Stimulated activated CD4-positive, alpha-beta T cell treated with anti-CD3 and anti-CD28 coated beads, Interleukin-1b, Interleukin-23, amount 100 ng/mL, for 4 hours (primary cell): ENCODE results near the gene TOPORS.
A peak's percentile ranks its signal among the peaks of the same experiment; 100 is the strongest.
"Not testable (repeated sequence)": the region's sequence is repeated elsewhere in the genome, so short reads cannot be mapped to it uniquely, and the experiment has no call there.

Experiments
- DNase-seq, 2 donors: peaks; one replicate each; pipeline ENCODE4 v3.0.0-alpha.2; 2020; ENCODE audit warnings: low read depth in 2 of 2

Gene TOPORS

DNA sequence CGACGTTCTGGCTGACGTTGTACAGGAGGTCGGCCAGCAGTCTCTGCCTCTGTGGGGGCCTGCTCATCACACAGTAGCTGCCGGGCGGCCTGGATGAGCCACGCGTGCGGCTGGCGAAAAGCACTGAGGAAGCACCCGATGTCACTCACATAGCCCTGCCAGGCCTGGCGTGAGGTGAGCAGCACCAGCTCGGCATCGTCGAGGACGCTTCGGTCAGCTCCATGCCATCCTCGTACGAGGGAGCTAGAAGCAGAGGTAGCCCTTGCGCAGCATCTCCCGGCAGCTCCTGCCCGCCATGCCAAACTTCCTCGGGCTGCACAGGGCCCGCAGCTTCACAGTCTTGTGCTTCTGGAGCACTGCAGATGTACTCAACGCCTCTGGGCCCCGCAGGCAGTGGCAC, 14.4 kb upstream of the TOPORS start:
- DNase-seq, result no peak

DNA sequence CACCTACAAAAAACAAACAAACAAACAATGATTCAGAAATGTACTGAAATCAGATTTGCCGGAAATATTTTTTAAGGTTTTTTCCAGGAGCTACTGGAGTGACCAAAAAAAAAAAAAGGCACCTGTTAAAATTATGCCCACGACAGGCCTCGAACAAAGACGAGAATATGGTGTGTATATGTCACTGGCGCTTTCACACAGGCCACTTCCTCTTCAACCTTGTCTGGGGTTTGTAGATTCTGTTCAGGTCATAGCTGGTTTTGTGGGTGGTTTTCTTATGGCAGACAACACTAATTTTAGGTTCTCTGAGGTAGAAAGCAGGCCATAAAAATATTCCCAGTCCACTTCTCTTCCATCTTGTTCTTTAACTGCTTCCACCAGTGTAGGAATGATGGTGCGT, 13.6 kb upstream of the TOPORS start:
- no peak for DNase-seq

DNA sequence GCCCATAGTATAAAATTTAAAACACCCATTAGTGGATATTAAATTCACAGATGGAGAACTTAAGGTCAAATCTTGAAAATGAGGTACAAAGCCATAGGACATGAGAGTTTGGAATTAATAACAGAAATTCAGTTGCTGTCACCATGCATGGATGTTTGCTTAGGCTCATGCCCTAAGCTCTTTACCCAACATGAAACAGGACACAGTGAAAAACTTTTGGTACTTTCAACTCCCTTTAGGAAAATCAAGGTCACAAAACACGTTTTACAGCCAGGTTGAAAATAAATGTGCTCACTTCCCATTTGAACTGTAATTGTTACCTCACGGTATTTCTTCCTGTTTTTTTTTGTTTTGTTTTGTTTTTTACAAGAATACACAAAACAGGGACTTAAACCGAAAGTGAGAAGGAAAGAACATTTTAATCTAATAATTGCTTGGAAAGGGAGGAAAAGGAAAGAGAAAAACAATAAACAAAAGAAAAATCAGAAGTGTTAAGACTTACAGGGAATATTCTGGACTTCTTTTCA, 6.1 kb upstream of the TOPORS start:
- DNase-seq, result no peak

DNA sequence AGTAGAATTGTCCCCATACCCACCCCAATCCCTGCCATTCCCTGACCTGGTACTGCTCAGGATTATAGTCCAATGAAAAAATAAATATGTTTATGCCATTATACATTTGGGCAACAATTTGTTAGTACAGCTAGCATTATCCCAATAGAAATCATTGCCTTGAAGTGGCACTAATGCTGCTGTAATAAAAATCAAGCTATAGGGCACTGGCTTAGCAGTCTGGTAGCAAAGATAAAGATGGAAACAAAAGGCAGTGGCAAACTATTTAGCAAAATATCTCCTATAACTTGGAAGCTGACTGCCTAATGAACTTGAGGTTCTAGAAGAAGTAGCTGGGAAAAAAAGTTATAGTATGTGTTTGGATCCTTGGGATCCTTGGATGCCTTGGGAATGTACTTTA, 2.2 kb upstream of the TOPORS start:
- no peak for DNase-seq

DNA sequence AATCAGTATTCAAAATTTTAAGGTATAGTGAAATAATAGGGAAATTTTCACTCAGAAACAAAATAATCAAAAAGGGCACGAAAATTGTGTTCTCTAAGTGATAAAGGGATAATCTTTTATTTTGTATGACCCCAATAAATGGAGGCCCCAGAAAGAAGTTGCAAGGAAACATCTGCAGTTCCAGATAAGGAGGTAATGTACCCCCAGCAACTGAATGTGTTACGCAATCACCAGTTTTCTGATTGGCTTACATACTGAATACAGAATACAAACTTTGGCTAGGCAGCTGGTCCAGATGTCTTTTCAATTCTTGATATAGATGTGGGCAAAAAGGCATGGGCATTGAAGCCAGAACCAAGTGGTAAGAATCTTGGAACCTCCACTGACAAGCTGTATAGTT, 1.7 kb upstream of the TOPORS start:
- DNase-seq, result no peak

DNA sequence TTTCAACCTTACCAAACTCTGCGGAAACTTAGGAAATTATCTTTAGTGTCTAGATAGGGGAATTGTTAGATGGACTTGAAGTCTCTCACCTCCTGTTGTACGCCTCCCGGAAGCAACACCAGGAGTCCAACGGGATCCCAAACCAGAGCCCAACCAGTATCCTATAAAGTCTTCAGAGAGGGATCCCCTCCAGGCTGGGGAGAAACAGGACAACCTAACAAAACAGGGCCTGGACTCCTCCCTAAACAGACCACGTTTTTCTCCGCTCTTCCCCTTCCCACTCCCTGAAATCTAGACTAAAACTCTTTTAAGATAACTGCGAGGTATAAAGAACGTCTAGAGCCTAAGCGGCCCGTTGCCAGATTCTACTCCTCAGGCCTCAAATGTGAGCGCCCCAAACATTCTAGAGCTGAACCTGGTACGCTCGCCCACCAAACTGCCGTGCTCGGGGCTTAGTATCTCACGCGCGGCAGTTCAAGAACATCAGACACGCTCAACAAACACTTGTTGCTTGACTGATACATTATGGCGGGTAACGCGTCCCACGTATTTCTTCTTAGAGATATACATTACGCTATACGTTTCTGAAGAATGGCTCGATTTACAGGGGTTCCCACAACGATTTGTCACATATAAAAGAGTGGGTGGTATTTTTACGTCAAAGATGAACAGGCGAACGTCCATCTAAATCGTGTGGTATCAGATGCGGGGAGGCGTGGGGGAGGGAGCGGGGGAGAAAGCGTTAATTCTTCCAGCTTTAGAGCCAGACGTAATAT, 922 bp downstream of the TOPORS start:
- peak; percentile 27 to 28 for DNase-seq

DNA sequence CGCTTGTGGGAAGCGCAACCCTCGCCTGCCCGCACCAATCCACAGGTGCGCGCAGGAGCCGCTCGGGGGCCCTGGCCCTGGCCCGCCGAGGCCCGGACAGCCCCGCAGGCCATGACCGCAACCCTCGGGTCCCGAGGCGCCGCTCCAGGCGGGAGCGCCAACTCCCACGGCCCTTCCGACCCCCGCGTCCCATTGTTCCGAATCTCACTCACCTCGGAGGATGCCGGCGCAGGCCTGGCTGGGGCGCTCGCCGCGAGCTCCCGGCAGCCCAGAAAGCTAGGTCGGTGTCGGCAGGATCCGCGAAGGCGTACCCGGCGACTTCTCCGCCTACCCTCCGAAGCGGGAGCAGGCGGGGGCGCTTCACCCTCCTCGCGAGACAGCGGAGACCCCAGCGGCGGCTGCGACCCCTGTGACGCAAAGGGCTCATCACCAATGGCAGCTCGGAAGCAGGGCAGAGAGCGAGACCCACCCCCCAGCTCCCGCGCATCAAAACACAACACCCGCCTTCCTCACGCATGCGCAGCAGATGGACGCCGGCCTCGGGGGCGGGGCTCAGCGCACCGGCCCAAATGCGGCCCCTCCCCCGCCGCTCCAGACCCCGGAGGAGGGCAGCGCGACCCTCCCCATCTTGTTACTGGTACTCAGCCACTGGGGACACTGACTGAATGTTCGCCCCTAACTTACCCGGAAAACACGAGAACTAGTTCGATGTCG, 1.7 kb downstream of the TOPORS start:
- peak; percentile 88 to 90 for DNase-seq

DNA sequence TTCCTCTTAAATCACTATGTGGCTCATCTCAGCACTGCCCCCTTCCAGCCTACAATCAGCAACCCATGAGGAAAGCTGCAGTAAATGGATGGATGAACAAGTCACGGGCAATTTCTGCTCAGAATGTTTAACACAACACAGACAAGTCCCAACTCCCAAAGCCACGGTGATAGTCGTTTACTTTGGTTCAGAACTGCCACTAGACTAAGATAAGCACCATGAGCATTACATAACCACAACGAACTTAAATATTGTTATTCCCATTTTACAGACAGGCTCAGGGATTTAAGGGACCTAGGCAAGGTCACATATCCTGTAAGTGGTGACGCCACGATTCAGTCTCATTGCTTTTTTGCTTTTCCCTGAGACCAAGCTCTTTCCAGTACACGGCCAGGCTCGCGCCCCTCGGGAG, 2.2 kb downstream of the TOPORS start:
- no peak for DNase-seq

DNA sequence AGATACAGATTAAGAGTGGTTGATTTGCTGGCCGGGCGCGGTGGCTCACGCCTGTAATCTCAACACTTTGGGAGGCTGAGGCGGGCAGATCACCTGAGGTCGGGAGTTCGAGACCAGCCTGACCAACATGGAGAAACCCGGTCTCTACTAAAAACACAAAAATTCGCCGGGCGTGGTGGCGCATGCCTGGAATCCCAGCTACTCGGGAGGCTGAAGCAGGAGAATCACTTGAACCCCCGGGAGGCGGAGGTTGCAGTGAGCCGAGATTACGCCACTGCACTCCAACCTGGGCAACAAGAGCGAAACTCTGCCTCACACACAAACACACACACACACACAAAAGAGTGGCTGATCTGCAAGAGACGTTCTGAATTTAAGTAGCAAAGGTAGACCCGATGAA, 4.2 kb downstream of the TOPORS start:
- not testable (repeated sequence) for DNase-seq

DNA sequence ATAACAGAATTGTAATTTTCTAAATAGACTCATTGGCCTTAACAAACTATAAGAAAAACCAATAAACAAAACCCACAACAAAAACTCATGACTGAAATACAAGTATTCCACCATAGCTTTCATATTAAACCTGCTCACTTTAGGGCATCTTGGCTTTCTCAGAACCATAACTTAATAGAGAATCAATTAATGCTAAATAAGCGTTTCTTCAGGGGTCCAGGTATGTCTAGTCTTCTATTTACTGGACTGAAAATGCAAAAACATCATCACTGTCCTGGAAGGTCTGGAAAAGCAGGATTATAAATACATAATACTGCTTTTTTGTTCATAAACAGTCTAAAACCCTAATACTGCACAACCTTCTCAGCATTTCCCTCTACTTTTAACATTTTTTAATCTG, 6.5 kb downstream of the TOPORS start:
- DNase-seq, result no peak

DNA sequence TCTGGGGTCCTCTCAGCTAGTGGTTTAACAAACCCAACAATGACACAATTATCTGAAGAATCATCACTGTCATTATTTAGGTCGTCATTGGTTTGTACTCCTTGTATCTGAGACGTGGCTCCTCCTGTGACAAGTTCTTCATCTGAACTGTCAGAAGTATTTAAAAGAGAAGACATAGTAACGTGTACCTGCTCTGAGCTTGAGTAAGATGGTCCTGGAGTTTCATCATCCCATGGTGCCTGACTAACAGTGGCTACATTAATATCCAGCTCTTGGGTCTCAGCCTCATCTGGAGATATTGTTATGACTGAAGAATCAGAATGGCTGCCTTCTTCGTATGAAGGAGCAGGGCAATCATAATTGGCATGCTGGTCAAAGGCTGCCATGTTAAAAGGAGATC, 9.3 kb downstream of the TOPORS start:
- no peak for DNase-seq

DNA sequence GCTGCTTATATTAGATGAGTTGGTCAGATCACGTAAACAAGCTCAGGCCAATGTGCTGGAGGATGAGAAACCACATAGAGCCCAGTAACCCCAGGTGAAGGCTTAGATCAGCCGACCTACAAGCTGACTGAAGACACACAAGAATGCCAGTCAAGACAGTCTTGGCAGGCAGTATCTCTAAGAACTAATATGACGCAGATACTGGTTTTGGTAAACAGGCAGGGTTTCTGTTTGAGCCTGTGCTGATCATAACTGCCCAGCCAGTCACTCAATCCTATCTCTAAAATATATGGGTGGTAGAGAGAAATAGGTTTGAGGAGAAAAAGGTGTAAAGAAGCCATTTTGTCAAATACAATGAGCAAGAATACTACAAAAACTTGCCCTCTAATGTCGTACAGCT, 18.6 kb downstream of the TOPORS start:
- DNase-seq, result no peak

DNA sequence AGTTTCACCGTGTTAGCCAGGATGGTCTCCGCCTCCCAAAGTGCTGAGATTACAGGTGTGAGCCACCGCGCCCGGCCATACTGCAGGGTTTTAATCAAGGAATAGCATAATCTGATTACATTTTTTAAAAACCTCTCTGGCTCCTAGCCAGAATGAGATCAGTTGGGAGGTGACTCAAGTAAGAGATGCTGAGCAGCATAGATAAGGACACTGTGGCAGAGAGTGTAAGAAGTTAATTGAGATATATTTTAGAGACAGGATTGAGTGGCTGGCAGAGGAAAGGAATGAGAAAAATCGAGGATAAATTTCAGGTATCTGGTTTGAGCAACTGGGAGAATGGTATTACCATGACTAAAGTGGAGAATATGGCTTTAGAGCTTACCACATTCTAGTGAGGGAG, 19.1 kb downstream of the TOPORS start:
- DNase-seq, result no peak

DNA sequence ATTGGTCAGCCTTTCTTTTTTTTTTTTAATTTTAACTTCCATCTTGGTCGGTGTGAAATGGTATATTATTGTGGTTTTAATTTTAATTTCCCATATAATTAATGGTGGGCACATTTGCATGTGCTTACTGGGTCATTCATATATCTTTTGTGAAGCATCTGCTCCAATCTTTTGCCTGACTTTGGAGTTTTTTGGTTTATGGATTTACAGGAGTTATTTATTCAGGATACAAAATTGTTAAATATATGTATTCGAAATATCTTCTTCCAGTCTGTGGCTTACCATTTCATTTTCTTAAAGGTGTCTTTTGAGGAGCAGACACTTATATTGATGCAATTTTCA, 25.7 kb downstream of the TOPORS start:
- DNase-seq, result no peak

DNA sequence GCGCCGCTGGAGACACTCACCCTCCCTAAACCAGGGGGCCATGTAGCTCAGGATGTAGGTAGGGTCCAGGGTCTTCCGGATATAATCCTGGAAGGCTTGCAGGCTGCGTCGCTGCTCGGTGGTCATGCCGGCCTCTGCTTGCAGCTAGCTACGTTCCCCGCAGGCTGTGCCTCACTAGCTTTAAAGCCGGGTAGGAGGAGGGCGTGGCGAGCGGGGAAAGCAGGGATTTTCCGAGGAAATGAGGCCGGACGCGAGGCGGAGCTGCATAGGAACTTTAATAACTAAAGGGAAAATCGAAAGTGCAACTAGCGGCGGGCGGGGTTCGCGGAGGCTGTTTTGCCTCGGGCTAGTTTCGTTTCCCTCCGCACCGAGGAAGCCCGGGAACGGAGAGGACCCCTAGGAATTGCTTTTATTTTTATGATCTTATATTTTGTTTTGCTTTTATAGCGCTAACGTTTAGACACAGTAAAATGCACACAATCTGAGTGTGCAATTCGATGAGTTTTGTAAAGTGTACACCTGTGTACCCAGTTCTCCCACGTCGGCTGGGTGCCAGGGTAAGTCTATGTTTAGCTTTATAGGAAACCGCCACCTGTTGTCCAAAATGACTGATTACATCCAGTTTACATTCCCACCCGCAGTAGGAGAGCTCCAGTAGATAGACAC, 26.2 kb downstream of the TOPORS start, which contains the start of gene RIGI:
Gene RIGI (minus strand): TSS at position 156 of the 666 bp plus-strand sequence. CDS start 30 bp downstream, at position 126.
- peak; percentile 57 to 60 for DNase-seq

DNA sequence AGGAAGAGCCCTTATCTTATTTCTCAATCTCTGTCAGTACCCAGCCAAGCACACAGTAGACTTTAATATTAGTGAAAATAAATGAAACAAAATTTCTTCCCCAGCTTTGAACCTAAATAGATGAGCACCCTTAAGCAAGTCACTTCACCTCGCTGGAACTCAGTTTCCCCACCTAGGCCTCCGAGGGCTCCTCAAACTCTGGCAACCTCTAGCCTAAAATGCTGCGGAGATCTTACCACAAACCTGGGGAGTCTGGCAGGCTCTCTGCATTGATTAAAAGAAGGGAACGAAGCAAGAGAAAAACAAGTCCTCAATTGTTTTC, 26.7 kb downstream of the TOPORS start:
- DNase-seq, result no peak

DNA sequence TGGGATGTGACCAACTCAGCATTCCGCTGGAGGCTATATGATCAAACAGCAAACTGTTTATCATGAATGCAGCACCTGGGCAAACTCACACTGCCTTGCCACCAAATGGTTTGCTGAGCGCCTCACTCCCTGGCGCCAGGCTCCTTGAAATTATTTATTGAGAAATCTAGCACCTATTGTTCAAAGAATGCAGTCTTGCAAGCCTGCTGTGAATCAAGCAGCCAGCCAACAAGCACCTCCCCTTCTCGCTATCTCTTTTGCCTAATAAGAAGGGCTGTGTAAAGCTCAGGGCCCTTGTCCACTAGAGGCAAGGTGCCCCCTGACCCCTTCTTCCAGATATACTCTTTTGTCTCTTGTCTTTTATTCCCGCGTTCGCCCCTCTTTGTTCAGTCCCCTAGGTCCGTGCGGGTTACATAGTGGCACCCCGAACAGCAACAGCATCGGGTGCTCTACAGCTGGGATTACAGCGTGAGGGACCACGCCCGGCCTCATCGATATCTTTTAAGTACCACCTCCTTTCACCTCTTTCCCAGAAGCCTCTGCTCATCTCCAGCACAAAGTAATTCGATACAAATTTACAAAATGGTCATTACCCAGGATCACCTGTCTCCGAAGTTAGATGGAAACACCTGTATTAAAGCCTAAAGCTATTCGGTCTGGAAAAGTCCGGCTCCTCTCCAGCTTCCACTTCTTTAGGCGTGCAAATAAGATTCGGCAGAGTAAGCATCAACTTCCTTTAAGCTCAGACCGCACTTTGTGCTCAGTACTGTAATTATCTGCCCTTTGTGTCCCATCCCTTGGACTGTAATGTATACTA, 27.3 kb downstream of the TOPORS start:
- no peak for DNase-seq

DNA sequence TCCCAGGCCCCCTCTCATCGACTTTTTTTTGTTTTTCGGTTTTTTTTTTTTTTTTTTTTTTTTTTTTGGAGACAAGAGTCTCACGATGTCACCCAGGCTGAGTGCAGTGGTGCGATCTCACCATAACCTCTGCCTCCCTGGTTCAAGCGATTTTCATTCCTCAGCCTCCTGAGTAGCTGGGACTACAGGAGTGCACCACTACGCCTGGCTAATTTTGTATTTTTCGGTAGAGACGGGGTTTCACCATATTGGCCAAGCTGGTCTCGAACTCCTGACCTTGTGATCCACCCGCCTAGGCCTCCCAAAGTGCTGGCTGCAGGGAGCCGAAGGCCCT, 27.9 kb downstream of the TOPORS start:
- not testable (repeated sequence) for DNase-seq

DNA sequence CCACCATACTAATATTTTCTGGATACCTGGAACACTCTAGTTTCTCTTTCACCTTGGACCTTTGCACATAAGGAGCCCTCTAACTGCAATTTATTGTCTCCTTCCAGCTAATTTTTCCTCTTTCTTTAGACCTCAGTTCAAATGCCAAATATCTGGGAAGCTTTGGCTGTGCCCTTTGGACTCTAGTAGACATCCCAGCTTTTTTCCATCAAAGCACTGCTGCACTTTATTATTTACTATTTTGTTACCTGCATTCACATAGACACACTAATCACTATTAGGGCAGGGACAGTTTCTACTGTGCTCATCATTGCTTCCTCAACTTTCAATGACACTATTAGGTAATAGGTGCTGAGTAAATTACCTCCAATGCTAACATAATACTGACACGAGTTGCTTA, 28.5 kb downstream of the TOPORS start:
- no peak for DNase-seq

DNA sequence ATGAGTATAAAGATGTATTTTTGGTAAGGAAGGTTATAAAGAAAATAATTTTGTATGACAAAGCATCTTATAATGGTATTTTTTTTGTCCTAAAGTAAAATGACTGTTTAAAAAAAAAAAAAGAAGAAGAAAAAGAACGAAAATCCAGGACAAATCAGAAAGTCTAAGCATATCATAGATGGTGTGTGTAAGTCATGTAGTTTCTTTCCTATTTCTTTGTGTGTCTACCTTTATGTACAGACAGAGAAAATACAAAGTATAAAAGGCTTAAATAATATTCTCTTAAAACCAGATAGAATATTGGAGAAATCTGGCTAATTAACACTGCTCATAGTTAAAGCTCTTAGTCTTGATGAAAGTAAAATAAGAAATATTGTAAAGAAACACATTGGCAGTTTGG, 34.1 kb downstream of the TOPORS start:
- DNase-seq, result no peak

DNA sequence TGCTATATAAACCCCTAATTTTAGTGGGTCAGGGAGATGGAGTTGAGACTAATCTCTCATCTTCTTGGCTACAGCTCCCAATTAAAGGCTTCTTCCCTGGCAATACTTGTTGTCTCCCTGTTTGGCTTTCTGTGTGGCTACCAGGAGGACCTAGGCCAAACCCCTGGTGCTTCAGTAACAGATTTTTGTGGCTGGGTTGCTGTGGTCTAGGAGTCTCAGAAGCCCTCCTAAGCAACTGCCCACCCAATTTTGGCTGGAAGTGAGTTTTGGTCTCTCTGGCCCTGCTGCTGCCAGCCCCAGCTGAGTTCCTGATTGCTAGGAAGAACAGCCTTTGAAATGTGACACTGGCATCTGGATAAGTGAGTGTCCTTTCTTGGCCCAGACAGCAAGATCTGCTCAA, 36.1 kb downstream of the TOPORS start:
- no peak for DNase-seq

DNA sequence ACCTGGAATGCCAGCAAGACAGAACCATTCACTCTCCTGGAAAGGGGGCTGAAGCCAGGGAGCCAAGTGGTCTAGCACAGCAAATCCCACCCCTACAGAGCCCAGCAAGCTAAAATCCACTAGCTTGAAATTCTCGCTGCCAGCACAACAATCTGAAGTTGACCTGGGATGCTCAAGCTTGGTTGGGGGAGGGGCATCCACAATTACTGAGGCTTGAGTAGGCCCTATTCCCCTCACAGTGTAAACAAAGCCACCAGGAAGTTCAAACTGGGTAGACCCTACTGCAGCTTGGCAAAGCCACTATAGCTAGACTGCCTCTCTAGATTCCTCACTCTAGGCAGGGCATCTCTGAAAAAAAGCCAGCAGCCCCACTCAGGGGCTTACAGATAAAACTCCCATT, 43.7 kb downstream of the TOPORS start:
- DNase-seq, result no peak
